Measurements from ENCODE around the gene TMED7.

The TMED7 gene

DNA sequence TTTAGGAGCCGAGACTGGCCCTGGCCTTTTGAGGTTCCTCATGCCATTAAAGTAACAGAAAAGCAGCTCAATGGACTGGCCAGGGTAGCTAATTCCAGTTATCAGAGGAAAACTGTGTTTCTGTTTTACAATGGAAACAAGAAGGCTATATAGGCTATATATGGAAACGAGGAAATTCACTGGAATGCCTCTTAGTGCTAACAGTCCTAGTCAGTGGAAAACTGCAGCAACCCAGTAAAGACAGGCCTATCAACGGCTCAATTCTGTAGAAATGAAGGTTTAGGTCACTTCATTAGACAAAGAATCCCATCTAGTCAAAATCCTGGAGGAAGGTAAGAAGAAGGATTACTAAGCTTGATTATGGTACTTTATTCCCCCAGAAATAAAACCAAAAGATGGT lies 20.4 kb downstream of the TMED7 start:
- ChIA-PET POLR2A (no interaction called here), CTCF (no interaction called here)
- TF ChIP-seq, protein P1, sequence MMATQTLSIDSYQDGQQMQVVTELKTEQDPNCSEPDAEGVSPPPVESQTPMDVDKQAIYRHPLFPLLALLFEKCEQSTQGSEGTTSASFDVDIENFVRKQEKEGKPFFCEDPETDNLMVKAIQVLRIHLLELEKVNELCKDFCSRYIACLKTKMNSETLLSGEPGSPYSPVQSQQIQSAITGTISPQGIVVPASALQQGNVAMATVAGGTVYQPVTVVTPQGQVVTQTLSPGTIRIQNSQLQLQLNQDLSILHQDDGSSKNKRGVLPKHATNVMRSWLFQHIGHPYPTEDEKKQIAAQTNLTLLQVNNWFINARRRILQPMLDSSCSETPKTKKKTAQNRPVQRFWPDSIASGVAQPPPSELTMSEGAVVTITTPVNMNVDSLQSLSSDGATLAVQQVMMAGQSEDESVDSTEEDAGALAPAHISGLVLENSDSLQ (IDR thresholded peaks at IDR 0.05): no peak
- TF ChIP-seq ZNF384 (IDR thresholded peaks at IDR 0.05) (no peak), SUZ12 (IDR thresholded peaks at IDR 0.05) (no peak), FOXM1 (IDR thresholded peaks at IDR 0.05; ENCODE audit: borderline replicate concordance) (no peak), HDGF (IDR thresholded peaks at IDR 0.05; ENCODE audit: borderline replicate concordance) (no peak), L3MBTL2 (conservative IDR thresholded peaks at IDR 0.05) (no peak), SP1 (IDR thresholded peaks at IDR 0.05) (no peak), FOXA1 (IDR thresholded peaks at IDR 0.05) (no peak), FOXK2 (IDR thresholded peaks at IDR 0.05) (no peak), LEF1 (IDR thresholded peaks at IDR 0.05; ENCODE audit: borderline replicate concordance) (no peak), CTBP1 (IDR thresholded peaks at IDR 0.05; ENCODE audit: borderline replicate concordance) (no peak), BHLHE40 (IDR thresholded peaks at IDR 0.05; ENCODE audit: borderline replicate concordance) (no peak), NFRKB (IDR thresholded peaks at IDR 0.05) (no peak), ELF4 (IDR thresholded peaks at IDR 0.05) (no peak), TARDBP (IDR thresholded peaks at IDR 0.05) (no peak), ARNT (IDR thresholded peaks at IDR 0.05) (no peak)
- no peak for DNase-seq (ENCODE audit: extremely low spot score)

DNA sequence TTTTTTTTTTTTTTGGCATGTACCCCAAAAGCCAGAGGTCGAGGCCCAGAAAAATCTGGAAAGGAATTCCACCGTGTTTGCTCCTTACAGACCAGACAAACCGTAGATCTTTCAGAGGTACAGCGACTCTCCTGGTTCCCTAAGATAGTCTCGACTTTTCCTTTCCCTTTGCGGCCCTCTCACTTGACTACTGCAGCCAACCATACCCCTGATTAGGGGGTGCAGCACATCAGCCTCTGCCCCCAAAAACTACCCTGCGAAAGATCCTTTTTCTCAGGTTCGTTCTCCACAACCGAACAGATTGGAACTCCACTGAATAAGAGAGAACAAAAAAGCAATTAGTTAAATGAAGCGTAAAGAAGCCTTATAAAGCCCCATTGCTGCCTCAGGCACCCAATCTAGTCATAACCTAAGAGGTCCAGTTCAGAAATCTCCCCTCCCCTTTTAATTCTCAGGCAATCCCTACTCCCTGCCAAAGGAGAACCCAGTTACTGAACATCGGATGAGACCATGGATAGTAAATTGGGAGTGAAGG lies 23.2 kb downstream of the TMED7 start:
- CTCF ChIA-PET: no interaction called here

DNA sequence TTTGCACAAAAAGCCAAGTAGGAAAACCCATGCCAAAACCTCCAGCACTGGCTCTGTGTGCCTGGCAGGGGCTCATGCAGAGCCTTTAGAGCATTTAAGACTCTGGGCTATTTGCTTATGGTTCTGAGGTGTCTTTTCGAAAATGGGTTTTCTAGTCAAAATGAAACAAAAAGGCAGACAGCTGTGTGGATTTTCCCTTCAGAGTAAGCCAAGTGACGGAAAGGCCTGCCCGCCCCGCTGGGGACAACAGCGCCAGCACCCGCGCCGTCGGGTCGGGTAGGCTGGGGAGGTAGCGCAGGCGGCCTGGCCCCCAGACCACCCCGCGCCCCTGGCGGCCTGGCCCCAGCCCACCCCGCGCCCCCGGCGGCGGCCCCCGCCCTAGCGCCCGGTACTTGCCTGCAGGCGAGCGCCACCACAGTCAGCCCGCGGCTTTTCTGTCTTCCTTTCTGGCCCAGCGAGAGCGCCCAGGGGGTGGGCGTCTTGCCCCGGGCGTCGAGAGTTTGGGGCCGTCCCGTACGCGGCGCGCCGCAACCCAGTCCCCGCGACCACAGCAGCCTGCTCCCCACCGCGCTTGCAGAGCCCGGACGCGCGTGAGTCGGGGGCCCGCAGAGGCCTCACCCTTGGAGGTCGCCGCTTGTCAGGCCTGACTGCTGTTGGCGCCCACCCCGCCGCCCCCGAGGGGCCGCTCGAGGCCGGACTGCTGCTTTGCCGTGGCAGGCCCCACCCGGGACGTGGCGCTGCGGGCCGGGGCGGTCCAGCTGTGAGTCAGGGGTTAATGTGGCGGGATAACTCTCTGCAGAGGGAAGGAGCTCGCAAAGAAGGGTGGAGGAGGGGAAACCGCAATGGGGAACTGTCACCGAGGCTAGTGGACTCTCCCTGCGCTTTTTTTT lies 23.9 kb downstream of the TMED7 start, which contains the start of gene TICAM2:
Gene TICAM2, minus strand, starts transcription at position 779 of the 890 bp plus-strand sequence. CDS start 21,223 bp downstream, outside the sequence.
- CTCF ChIA-PET: interaction anchor here (0.9 kb wide), 1 partner anchor 13 kb away, joined by 3 read pairs; no protein-coding TSS in a partner anchor
- TF ChIP-seq, protein P1 (IDR thresholded peaks at IDR 0.05): no peak
- TF ChIP-seq BHLHE40 (IDR thresholded peaks at IDR 0.05; ENCODE audit: borderline replicate concordance): no peak
- TF ChIP-seq CTBP1 (IDR thresholded peaks at IDR 0.05; ENCODE audit: borderline replicate concordance): no peak
- TF ChIP-seq FOXK2 (IDR thresholded peaks at IDR 0.05): no peak
- TF ChIP-seq FOXM1 (IDR thresholded peaks at IDR 0.05; ENCODE audit: borderline replicate concordance): no peak
- TF ChIP-seq ELF4 (IDR thresholded peaks at IDR 0.05): no peak
- no peak for TF ChIP-seq ZNF384 (IDR thresholded peaks at IDR 0.05)
- no peak for TF ChIP-seq HDGF (IDR thresholded peaks at IDR 0.05; ENCODE audit: borderline replicate concordance)
- TF ChIP-seq FOXA1 (IDR thresholded peaks at IDR 0.05): no peak
- TF ChIP-seq SP1 (IDR thresholded peaks at IDR 0.05): no peak
- no peak for TF ChIP-seq NFRKB (IDR thresholded peaks at IDR 0.05)
- TF ChIP-seq SUZ12 (IDR thresholded peaks at IDR 0.05): no peak
- no peak for TF ChIP-seq L3MBTL2 (conservative IDR thresholded peaks at IDR 0.05)
- TF ChIP-seq LEF1 (IDR thresholded peaks at IDR 0.05; ENCODE audit: borderline replicate concordance): no peak
- TF ChIP-seq ARNT (IDR thresholded peaks at IDR 0.05): no peak
- no peak for TF ChIP-seq TARDBP (IDR thresholded peaks at IDR 0.05)
- POLR2A ChIA-PET: no interaction called here
- DNase-seq (ENCODE audit: extremely low spot score): no peak

More for the DNA sequence above, 23.2 kb downstream of the TMED7 start:
- no peak for DNase-seq (ENCODE audit: extremely low spot score)
- TF ChIP-seq NFRKB (IDR thresholded peaks at IDR 0.05): no peak
- no peak for TF ChIP-seq ELF4 (IDR thresholded peaks at IDR 0.05)
- no peak for TF ChIP-seq HDGF (IDR thresholded peaks at IDR 0.05; ENCODE audit: borderline replicate concordance)
- no peak for TF ChIP-seq FOXA1 (IDR thresholded peaks at IDR 0.05)
- TF ChIP-seq SP1 (IDR thresholded peaks at IDR 0.05): no peak
- TF ChIP-seq SUZ12 (IDR thresholded peaks at IDR 0.05): no peak
- TF ChIP-seq CTBP1 (IDR thresholded peaks at IDR 0.05; ENCODE audit: borderline replicate concordance): no peak
- TF ChIP-seq ARNT (IDR thresholded peaks at IDR 0.05): no peak
- TF ChIP-seq TARDBP (IDR thresholded peaks at IDR 0.05): no peak
- TF ChIP-seq, protein P1 (IDR thresholded peaks at IDR 0.05): no peak
- no peak for TF ChIP-seq LEF1 (IDR thresholded peaks at IDR 0.05; ENCODE audit: borderline replicate concordance)
- TF ChIP-seq FOXK2 (IDR thresholded peaks at IDR 0.05): no peak
- no peak for TF ChIP-seq L3MBTL2 (conservative IDR thresholded peaks at IDR 0.05)
- no peak for TF ChIP-seq ZNF384 (IDR thresholded peaks at IDR 0.05)
- POLR2A ChIA-PET: no interaction called here

DNA sequence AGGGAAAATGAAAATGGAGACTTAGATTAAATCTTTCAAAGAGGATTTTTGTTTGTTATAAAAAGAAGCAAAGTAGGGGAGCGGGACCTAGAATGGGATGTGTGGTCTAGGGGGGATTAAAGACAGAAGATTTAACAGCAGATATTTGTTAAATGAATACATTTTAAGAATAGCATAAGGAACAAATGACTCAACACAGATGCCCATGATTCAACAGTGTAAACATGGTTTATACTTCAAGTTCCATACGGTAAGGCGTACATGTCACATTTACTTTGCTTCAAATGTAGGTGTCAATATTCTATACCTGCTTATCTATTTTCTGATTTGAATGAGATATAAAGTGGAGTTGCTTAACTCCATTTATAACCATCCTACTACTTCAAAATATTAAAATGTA lies 25.1 kb downstream of the TMED7 start:
- TF ChIP-seq NFRKB (IDR thresholded peaks at IDR 0.05) (no peak), ZNF384 (IDR thresholded peaks at IDR 0.05) (no peak), HDGF (IDR thresholded peaks at IDR 0.05; ENCODE audit: borderline replicate concordance) (no peak), SUZ12 (IDR thresholded peaks at IDR 0.05) (no peak), FOXK2 (IDR thresholded peaks at IDR 0.05) (no peak), FOXA1 (IDR thresholded peaks at IDR 0.05) (no peak), ARNT (IDR thresholded peaks at IDR 0.05) (no peak), L3MBTL2 (conservative IDR thresholded peaks at IDR 0.05) (no peak), FOXM1 (IDR thresholded peaks at IDR 0.05; ENCODE audit: borderline replicate concordance) (no peak), BHLHE40 (IDR thresholded peaks at IDR 0.05; ENCODE audit: borderline replicate concordance) (no peak), SP1 (IDR thresholded peaks at IDR 0.05) (no peak), LEF1 (IDR thresholded peaks at IDR 0.05; ENCODE audit: borderline replicate concordance) (no peak), ELF4 (IDR thresholded peaks at IDR 0.05) (no peak), CTBP1 (IDR thresholded peaks at IDR 0.05; ENCODE audit: borderline replicate concordance) (no peak), TARDBP (IDR thresholded peaks at IDR 0.05) (no peak)
- TF ChIP-seq, protein P1 (IDR thresholded peaks at IDR 0.05): no peak
- ChIA-PET CTCF (no interaction called here), POLR2A (no interaction called here)
- no peak for DNase-seq (ENCODE audit: extremely low spot score)
